HG02870 (cell line): ENCODE measurements around the gene BRD3.

ENCODE experiments used
- ATAC-seq: cut with Tn5 transposase; IDR thresholded peaks from one replicate; pipeline ENCODE4 v1.9.1; 2021; ENCODE audit warnings: mild to moderate bottlenecking, moderate library complexity; ENCODE audit not compliant: unreplicated experiment

Gene BRD3

GRCh38 chr9:134040176-134040565 is 27.7 kb downstream of the BRD3 start:
- ATAC-seq: no peak

- no peak for ATAC-seq
Measured at GRCh38 chr9:134039386-134040175, 28.2 kb downstream of the BRD3 start.

GRCh38 chr9:134037641-134038040 is 30.2 kb downstream of the BRD3 start:
- no peak for ATAC-seq

GRCh38 chr9:134036130-134036529 is 31.7 kb downstream of the BRD3 start:
- no peak for ATAC-seq

GRCh38 chr9:134035041-134036039 is 32.5 kb downstream of the BRD3 start:
- ATAC-seq: no peak

GRCh38 chr9:134034215-134035040 is 33.4 kb downstream of the BRD3 start:
- no peak for ATAC-seq

- no peak for ATAC-seq
Measured at GRCh38 chr9:134033516-134034214, 34.2 kb downstream of the BRD3 start.

GRCh38 chr9:134032456-134033222 is 35.2 kb downstream of the BRD3 start:
- no peak for ATAC-seq

- ATAC-seq: no peak
Measured at GRCh38 chr9:134031783-134032182, 36.0 kb downstream of the BRD3 start.

- ATAC-seq: no peak
Measured at GRCh38 chr9:134030821-134031470, 36.9 kb downstream of the BRD3 start.

- no peak for ATAC-seq
Measured at GRCh38 chr9:134029248-134030226, 38.3 kb downstream of the BRD3 start.

- ATAC-seq: no peak
Measured at GRCh38 chr9:134028575-134029247, 39.1 kb downstream of the BRD3 start.

GRCh38 chr9:134028076-134028475 is 39.8 kb downstream of the BRD3 start:
- ATAC-seq: no peak

GRCh38 chr9:134027561-134027960 is 40.3 kb downstream of the BRD3 start:
- ATAC-seq: no peak

- ATAC-seq: no peak
Measured at GRCh38 chr9:134026981-134027380, 40.8 kb downstream of the BRD3 start.

GRCh38 chr9:134026581-134026980 is 41.2 kb downstream of the BRD3 start:
- ATAC-seq: no peak
